Keratinocyte (primary cell): ENCODE data around the gene ARHGDIA. TPM values are rescaled to one million over a fixed set of nuclear protein-coding genes. Genes with fewer than 3 reads are reported as not detected.

Source experiments
- DNase-seq: peaks from one replicate; pipeline ENCODE4 v3.0.0-alpha.2; 2011; ENCODE audit warnings: low read depth, missing footprints, low spot score
- FAIRE-seq: peaks from 2 replicates; lab custom pipeline; 2011; peaks lifted over from hg19 to GRCh38; lab: Jason Lieb, UNC
- H2AFZ ChIP-seq: 2 replicates; pipeline ENCODE4 v1.6.0; 2012; ENCODE audit warnings: low read length, control low read depth, inconsistent platforms; ENCODE audit not compliant: control insufficient read depth
- H3K27ac ChIP-seq: 2 replicates; pipeline ENCODE4 v1.5.1; 2011; ENCODE audit warnings: low read length; ENCODE audit not compliant: control insufficient read depth, insufficient read depth
- H3K27me3 ChIP-seq: 3 replicates; pipeline ENCODE4 v1.6.0; 2011; ENCODE audit warnings: low read length; ENCODE audit not compliant: control insufficient read depth, insufficient read depth; ENCODE audit errors: extremely low read depth
- H3K36me3 ChIP-seq, 2 experiments: 2 replicates in 1 of 2; 3 replicates in 1 of 2; pipeline ENCODE4 v1.5.1; 2011; ENCODE audit warnings: low read length in 2 of 2, mild to moderate bottlenecking in 1 of 2; ENCODE audit not compliant: control insufficient read depth in 2 of 2, insufficient read depth in 2 of 2; ENCODE audit errors: extremely low read depth in 1 of 2
- H3K4me1 ChIP-seq: 3 replicates; pipeline ENCODE4 v1.5.1; 2011; ENCODE audit warnings: low read length; ENCODE audit not compliant: control insufficient read depth, insufficient read depth; ENCODE audit errors: extremely low read depth
- H3K4me2 ChIP-seq: 3 replicates; pipeline ENCODE4 v1.6.0; 2011; ENCODE audit warnings: low read depth, low read length; ENCODE audit not compliant: control insufficient read depth, insufficient read depth; ENCODE audit errors: extremely low read depth
- H3K4me3 ChIP-seq, 3 experiments: fragments of 200-600 bp in 1 of 3; sonication (generic) in 1 of 3; 2 replicates in 2 of 3; 3 replicates in 1 of 3; pipeline ENCODE4 v1.5.1; 2011 to 2016; ENCODE audit warnings: low read length in 3 of 3, mild to moderate bottlenecking in 3 of 3, control low read depth in 2 of 3, inconsistent platforms in 1 of 3, low read depth in 1 of 3, mixed read lengths in 1 of 3, mixed run types in 1 of 3, moderate library complexity in 1 of 3; ENCODE audit not compliant: control insufficient read depth in 2 of 3, insufficient read depth in 2 of 3; ENCODE audit errors: extremely low read depth in 1 of 3
- H3K79me2 ChIP-seq: 2 replicates; pipeline ENCODE4 v1.6.0; 2012; ENCODE audit warnings: low read length; ENCODE audit not compliant: control insufficient read depth, insufficient read depth
- H3K9ac ChIP-seq: 3 replicates; pipeline ENCODE4 v1.6.0; 2011; ENCODE audit warnings: low read length; ENCODE audit not compliant: control insufficient read depth, insufficient read depth; ENCODE audit errors: extremely low read depth
- H3K9me1 ChIP-seq: 3 replicates; pipeline ENCODE4 v1.6.0; 2011; ENCODE audit warnings: low read length; ENCODE audit not compliant: control insufficient read depth, insufficient read depth; ENCODE audit errors: extremely low read depth
- H3K9me3 ChIP-seq: 2 replicates; pipeline ENCODE4 v1.5.1; 2012; ENCODE audit warnings: low read depth, low read length; ENCODE audit not compliant: control insufficient read depth
- H4K20me1 ChIP-seq: 3 replicates; pipeline ENCODE4 v1.6.0; 2011; ENCODE audit warnings: low read length; ENCODE audit not compliant: control insufficient read depth, insufficient read depth; ENCODE audit errors: extremely low read depth
- EZH2 ChIP-seq: IDR thresholded peaks from one replicate; pipeline ENCODE4 v1.6.1; 2012; ENCODE audit warnings: inconsistent platforms, mild to moderate bottlenecking, low read length, moderate library complexity
- dilution Hi-C: fragments of 300-500 bp; cut with MboI; formaldehyde crosslinking; loops from one replicate; pipeline ENCODE4 v1.7.0; 2020; ENCODE audit warnings: low sequenced_read_pairs; ENCODE audit not compliant: extremely low pct_ligation_motif_present
- polyA plus RNA-seq, 5 experiments: library from polyadenylated mRNA; depleted of rRNA in 3 of 5; stranded (reverse) in 3 of 5; stranded (forward) in 1 of 5; unstranded in 1 of 5; fragments of >200 nt; gene quantifications; 1 replicate in 1 of 5; 2 replicates in 3 of 5; 3 replicates in 1 of 5; pipeline versions ENCODE4 v1.2.1 to v1.2.3, GENCODE V29; 2011 to 2012; ENCODE audit warnings: missing spikeins in 2 of 5, low read depth in 1 of 5, low replicate concordance in 1 of 5
- TF ChIP-seq, protein P1 (sequence below), 3 experiments: IDR thresholded peaks in 1 of 3; conservative IDR thresholded peaks in 1 of 3; optimal IDR thresholded peaks in 1 of 3; 2 replicates in 2 of 3; 3 replicates in 1 of 3; pipeline versions ENCODE3 to v1.5.1; 2011; ENCODE audit warnings: low read length in 3 of 3, mild to moderate bottlenecking in 3 of 3, moderate library complexity in 2 of 3, control low read depth in 1 of 3, inconsistent platforms in 1 of 3; ENCODE audit not compliant: insufficient read depth in 2 of 3; ENCODE audit errors: extremely low read depth in 1 of 3

Gene ARHGDIA
- polyA plus RNA-seq, 1 donor (not counting 4 experiments of a cell fraction or from before 2014, with no cell fraction given), result 65.7 TPM

DNA sequence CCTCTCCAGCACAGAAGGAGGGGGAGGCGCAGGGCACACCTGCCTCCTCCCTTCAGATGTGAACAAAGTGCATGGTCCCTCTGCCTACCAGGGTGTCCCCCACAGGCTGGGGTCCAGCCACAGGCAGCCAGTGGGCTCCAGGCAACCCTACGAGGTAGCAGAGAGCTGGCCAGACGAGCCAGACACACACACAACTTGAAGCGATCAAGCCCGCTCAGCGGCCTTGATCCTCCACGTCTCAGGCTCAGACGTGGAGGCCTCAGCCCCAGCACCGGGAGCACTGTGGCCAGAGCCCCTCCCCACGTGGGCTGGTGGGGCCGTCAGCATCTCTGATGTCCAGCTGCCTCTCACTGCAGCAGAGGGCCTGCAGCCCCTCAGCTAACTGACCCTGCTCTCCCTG lies 46.5 kb downstream of the ARHGDIA start:
- Histone ChIP-seq H3K36me3 (peaks cover 0 to 1% of the 10 kb centered on the region in 2 experiments), H4K20me1 (no peaks in the 10 kb centered on the region), H3K79me2 (no peaks in the 10 kb centered on the region), H3K9me1 (no peaks in the 10 kb centered on the region), H2AFZ (no peak overlapping the region), H3K4me1 (peaks cover 15% of the 10 kb centered on the region), H3K9me3 (no peaks in the 10 kb centered on the region), H3K9ac (no peak overlapping the region), H3K4me2 (no peak overlapping the region), H3K27me3 (no peaks in the 10 kb centered on the region), H3K27ac (no peak overlapping the region), H3K4me3 (no peak overlapping the region)
- no peak for DNase-seq
- no peak for FAIRE-seq
- TF ChIP-seq, protein P1, sequence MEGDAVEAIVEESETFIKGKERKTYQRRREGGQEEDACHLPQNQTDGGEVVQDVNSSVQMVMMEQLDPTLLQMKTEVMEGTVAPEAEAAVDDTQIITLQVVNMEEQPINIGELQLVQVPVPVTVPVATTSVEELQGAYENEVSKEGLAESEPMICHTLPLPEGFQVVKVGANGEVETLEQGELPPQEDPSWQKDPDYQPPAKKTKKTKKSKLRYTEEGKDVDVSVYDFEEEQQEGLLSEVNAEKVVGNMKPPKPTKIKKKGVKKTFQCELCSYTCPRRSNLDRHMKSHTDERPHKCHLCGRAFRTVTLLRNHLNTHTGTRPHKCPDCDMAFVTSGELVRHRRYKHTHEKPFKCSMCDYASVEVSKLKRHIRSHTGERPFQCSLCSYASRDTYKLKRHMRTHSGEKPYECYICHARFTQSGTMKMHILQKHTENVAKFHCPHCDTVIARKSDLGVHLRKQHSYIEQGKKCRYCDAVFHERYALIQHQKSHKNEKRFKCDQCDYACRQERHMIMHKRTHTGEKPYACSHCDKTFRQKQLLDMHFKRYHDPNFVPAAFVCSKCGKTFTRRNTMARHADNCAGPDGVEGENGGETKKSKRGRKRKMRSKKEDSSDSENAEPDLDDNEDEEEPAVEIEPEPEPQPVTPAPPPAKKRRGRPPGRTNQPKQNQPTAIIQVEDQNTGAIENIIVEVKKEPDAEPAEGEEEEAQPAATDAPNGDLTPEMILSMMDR (optimal IDR thresholded peaks at IDR 0.05 in 1 of 3, IDR thresholded peaks at IDR 0.05 in 1 of 3, conservative IDR thresholded peaks at IDR 0.05 in 1 of 3; ENCODE audit: extremely low read depth in 1 of 3, insufficient read depth in 2 of 3, low read length in 3 of 3), result no peak
- no peak for TF ChIP-seq EZH2
- dilution Hi-C loops, result no loop called here

DNA sequence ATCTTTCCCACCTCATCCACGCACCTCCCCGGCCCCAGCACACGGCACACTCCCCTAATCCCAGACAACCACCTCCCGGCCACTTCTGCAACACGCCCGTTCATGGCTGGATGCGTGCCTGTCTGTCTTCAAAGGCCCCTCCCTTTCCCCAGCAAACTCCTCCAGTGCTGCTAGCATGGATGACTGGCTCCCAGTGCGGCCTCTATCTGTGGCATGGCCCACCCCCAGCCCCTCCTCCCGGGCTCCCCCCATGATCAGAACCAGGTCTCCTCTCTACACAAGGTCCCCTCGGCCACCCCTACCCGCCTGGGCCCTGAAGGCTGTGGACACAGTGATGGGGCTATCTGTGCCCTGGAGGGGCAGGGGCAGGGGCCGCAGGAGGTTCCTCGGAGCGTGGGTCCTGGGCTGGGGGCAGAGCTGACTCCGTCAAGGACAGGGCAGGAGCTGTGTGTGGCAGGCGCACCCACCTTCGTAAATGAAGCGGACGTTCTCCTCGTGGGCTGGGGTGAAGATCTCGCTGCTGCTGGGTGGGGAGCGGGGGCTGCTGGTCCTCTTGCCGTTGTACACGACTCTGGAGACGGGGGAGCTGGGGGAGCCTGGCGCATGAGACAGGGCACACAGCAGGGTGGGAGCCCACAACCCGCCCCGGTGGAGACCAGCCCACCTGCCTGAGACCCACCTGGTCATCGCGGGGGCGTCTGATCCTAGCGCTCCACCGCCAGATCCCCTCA lies 47.2 kb downstream of the ARHGDIA start:
- Histone ChIP-seq H3K36me3 (peaks cover 0 to 1% of the 10 kb centered on the region in 2 experiments), H3K9ac (no peak overlapping the region), H3K4me1 (peaks cover 11% of the 10 kb centered on the region), H3K4me2 (no peak overlapping the region), H3K27me3 (no peaks in the 10 kb centered on the region), H3K4me3 (no peak overlapping the region), H3K79me2 (no peaks in the 10 kb centered on the region), H3K9me1 (no peaks in the 10 kb centered on the region), H2AFZ (no peak overlapping the region), H3K9me3 (no peaks in the 10 kb centered on the region), H4K20me1 (no peaks in the 10 kb centered on the region), H3K27ac (no peak overlapping the region)
- dilution Hi-C loops, result no loop called here
- TF ChIP-seq, protein P1 (optimal IDR thresholded peaks at IDR 0.05 in 1 of 3, IDR thresholded peaks at IDR 0.05 in 1 of 3, conservative IDR thresholded peaks at IDR 0.05 in 1 of 3; ENCODE audit: extremely low read depth in 1 of 3, insufficient read depth in 2 of 3, low read length in 3 of 3), result no peak
- TF ChIP-seq EZH2, result no peak
- FAIRE-seq (no peak), DNase-seq (no peak)
